OCI-M2 (cell line): ENCODE data around the gene FBXO24.
A peak's percentile ranks its signal among the peaks of the same experiment; 100 is the strongest.

Experiments
- DNase-seq: peaks from one replicate; lab custom pipeline; 2025; ENCODE audit not compliant: unreplicated experiment; lab: John Stamatoyannopoulos, UW

Gene FBXO24

DNA sequence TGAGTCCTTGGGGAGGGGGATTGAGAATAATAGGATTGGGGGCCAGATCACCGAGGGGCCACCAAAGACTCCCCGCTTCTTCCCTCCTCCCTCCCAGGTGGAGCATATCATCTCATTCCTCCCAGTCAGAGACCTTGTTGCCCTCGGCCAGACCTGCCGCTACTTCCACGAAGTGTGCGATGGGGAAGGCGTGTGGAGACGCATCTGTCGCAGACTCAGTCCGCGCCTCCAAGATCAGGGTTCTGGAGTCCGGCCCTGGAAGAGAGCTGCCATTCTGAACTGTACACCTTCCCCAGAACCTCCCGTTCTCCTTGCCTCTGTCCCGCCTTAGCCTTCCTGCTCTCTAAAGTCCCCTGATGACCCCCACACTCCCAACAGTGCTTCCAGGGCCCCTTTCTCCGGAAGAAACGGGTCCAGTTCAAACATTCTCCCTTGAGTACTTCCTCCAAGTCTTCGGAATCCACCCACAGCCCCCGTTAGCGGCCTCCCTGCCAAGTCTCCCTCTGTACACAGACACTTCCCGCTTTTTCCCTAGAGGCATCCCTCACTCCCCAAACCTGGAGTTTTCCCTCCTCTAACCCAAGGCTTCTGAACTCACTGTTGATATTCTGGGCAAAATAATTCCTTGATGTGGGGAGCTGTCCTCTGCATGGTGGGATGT lies 4.1 kb downstream of the FBXO24 start:
- DNase-seq, result no peak

DNA sequence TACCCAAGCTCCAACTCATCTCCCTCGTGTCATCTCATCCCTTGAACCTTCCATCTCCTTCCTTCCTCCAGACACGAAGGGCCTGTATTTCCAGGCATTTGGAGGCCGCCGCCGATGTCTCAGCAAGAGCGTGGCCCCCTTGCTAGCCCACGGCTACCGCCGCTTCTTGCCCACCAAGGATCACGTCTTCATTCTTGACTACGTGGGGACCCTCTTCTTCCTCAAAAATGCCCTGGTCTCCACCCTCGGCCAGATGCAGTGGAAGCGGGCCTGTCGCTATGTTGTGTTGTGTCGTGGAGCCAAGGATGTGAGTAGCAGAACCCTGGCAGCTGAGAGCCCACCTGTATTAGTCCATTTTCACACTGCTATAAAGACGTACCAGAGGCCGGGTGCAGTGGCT lies 5.5 kb downstream of the FBXO24 start:
- no peak for DNase-seq

GRCh38 chr7:100595188-100595587 lies 9.1 kb downstream of the FBXO24 start:
- DNase-seq, result no peak

DNA sequence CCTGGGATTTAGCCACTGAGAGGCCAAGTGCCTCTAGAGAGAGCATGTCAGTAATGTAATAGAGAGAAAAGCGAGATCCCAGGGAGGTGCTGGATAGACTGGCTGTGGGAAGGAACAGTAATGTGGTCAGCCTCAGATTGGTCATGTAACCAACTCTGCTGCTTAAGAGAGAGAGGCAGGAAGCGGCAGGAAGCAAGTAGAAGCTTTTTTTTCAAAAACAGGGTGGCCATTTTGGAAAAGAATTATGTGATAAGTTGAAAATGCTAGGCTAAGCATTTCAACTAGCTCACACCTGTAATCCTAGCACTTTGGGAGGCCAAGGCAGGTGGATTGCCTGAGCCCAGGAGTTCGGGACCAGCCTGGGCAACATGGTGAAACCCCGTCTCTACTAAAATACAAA lies 12.3 kb downstream of the FBXO24 start:
- DNase-seq, result no peak

DNA sequence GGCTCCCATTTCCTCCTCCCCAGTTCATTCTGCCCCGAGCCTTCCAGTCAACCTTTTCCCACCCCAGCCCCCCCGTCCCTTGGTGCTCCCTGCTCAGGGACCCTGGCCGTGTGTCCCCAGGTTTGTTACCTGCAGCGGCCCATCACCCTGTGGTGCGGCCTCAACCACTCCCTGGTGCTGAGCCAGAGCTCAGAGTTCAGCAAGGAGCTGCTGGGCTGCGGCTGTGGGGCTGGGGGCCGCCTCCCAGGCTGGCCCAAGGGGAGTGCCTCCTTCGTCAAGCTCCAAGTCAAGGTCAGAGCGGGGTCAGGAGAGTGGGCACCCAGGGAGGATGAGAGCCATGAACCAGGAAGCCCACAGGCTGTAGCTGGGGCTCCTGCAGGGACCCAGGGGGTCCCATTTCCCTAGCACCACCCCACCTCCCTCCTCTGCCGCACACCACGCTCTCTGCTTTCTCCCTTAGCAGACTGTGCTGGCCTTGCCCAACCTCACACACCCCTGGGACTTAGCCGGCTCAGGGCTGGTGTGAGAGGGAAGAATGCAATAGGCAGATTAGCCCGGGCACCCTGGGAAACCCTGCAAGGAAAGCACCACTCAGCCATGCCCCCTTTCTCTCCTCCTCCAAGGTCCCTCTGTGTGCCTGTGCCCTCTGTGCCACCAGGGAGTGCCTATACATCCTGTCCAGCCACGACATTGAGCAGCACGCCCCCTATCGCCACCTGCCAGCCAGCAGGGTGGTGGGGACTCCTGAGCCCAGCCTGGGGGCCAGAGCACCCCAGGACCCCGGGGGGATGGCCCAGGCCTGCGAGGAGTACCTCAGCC lies 14.0 kb downstream of the FBXO24 start:
- DNase-seq, result no peak

- no peak for DNase-seq
Measured at GRCh38 chr7:100600730-100601038, 14.6 kb downstream of the FBXO24 start.

- DNase-seq, result no peak
Measured at GRCh38 chr7:100602889-100603725, 17.0 kb downstream of the FBXO24 start.

GRCh38 chr7:100603726-100604027 lies 17.5 kb downstream of the FBXO24 start:
- no peak for DNase-seq

DNA sequence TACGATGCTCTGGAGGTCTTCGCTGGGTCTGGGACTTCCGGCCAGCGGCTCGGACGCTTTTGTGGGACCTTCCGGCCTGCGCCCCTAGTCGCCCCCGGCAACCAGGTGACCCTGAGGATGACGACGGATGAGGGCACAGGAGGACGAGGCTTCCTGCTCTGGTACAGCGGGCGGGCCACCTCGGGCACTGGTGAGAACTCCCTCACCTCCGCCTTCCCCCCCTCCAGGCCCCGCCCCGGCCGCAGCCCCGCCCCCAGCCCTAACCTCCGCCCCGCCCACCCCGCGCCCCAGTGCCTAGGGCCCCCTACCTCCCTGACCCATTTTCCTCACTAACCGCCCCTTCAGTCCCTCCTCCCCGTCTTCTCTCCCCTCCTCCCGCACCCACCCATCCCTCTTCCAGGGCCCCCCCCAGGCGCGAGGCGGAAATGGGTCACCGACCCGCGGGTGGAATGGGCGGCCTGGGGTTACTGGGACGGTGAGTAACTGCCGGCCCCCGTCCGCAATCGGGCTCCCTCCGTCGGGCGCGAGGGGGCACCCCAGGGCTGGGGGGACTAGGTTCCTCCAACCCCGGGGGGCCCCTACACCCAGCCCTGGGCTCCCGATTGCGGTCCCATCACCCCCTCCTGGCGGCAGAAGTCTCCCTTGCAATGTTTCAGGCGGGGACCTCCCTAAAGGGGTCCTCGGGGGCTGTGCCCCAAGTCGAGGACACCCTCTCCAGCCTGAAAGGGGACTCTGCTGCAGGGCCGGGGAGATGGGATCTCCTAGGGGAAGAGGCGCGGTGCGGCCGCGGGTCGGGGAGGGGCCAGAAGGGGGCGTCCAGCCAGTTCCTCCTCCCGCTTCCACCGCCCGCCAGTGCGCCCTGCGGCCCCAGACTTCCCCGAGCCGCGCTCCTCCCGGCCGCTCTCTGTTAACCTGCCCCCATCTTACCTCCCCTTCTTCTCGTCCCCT lies 18.2 kb downstream of the FBXO24 start:
- DNase-seq, result no peak

- DNase-seq, result no peak
Measured at GRCh38 chr7:100604976-100605911, 19.1 kb downstream of the FBXO24 start.

DNA sequence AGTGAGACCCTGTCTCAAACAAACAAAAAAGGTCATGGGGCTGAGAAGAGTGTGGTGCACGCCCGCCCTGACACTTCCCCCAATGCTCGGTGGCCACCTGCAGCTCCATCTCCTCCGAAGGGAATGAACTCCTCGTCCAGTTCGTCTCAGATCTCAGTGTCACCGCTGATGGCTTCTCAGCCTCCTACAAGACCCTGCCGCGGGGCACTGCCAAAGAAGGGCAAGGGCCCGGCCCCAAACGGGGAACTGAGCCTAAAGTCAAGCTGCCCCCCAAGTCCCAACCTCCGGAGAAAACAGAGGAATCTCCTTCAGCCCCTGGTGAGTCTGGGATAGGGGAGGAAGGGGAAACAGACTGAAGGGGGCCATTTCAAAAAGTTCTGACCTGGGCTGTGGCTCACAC lies 20.2 kb downstream of the FBXO24 start:
- DNase-seq, result no peak

GRCh38 chr7:100607111-100607510 lies 21.0 kb downstream of the FBXO24 start:
- DNase-seq, result no peak

- no peak for DNase-seq
Measured at GRCh38 chr7:100609958-100610357, 23.8 kb downstream of the FBXO24 start.

DNA sequence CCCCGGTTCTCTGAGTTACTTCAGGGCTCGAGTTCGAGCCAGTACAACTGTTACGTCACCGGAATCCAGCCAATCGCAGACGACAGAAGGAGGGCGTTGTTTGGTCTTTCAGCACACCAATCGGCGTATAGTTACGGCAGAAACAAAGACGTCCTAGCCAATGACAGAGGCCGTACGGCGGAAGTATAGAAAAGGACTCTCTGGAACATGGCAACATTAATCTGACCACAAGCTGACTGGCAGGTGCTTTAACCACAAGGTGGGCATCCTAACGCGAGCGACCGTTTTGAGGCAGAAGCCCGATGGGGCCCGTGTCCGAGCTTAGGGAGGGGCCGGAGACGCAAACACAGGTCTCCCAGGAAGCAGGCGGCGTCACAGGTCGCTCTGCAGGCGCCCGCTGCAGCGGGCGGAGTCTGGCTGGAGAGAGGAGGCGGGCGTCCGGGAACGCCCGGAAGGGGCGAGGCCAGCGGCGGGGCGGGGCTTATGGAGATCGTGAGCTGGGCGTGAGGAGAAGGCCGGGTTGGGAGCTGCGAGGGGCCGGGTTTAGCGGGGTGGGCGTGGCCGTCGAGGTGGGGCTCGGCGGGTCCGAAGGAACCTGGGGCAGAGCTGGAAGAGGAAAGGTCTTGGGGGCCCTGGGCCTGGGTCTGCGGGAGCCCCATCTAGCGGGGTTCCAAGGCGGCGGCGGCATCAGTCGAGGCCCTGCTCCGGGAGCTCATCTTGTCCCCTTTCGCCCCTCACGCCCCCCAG lies 26.0 kb downstream of the FBXO24 start, which contains the start of gene MOSPD3:
TSS of gene MOSPD3 (plus strand) at position 558 of the 747 bp plus-strand sequence. CDS start 252 bp downstream, outside the sequence.
- peak; percentile 91 for DNase-seq

DNA sequence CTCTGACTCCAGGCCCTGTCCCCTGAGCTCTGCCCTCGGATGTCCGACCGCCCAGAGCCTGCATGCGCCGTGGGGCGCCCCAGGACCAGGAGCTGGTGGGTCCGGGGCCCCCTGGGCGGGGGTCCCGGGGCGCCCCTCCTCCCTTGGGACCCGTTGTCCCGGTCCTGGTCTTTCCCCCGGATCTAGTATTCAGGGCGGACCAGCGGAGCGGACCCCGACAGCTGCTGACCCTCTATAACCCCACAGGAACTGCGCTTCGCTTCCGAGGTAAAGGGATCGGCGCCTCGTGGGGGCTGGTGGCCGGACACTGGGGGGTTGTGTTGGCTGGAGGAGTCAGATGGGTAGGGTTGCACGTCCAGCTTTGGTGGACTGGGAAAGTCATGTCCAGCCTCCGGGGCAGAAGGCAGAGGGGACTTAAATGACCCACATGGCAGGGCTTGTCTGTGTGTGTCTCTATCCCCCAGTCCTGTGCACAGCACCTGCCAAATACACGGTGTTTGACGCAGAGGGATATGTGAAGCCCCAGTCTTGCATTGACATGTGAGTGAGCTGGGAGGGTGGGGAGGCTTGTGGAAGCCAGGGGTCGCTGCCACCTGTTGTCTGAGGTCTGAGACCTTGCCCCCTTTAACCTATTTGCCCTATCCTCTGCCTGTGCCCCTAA lies 26.7 kb downstream of the FBXO24 start:
- no peak for DNase-seq

DNA sequence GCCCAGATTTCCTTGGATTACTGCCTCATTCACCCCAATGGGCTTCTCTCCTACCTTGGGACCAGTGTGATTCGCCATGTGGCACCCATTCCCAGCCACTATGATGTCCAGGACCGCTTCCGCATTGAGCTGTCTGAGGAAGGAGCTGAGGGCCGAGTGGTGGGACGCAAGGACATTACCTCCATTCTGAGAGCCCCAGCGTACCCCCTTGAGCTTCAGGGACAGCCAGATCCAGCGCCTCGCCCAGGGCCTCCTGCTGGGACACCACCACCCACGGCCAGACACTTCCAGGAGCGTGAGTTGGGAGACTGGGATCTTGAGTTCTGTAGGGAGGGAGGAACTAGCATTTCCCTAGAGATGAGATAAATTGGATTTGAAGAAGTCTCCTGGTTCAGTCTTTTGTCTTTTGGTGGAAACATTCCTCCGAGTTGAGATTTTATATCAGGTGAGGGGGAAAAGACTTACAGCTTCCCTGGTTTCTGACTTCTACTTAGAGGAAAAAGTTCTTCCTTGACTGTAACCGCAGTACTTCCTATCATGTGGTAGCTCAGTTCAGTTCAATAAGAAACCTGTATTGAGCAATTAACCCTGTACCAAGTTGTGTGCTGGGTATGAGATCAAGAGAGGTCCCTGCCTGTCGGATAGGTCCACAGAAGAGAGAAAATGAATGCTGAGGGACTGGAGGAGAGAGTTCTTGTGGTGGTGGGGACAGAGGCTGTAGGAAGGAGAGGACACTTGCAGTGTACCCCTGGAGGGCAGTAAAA lies 27.5 kb downstream of the FBXO24 start:
- no peak for DNase-seq

GRCh38 chr7:100614308-100614861 lies 28.3 kb downstream of the FBXO24 start:
- no peak for DNase-seq
